Stimulated activated naive CD8-positive, alpha-beta T cell treated with anti-CD3 and anti-CD28 coated beads, Interleukin-15, amount 100 ng/mL, for 72 hours (primary cell): Measurements from ENCODE around the gene EXOC1.

Experiments used
- ATAC-seq: fragments of 150-1000 bp; cut with Tn5 transposase; 2 replicates; pipeline ENCODE4 v1.10.0; 2021; ENCODE audit warnings: mild to moderate bottlenecking, moderate library complexity
- DNase-seq, 2 donors: peaks; one replicate each; pipeline ENCODE4 v3.0.0; 2021 to 2022
- H3K27ac Mint-ChIP-seq, 2 donors: one replicate each; pipeline ENCODE4 v1.8.0; 2022; ENCODE audit warnings: mild to moderate bottlenecking in 2 of 2, mixed read lengths in 2 of 2, moderate library complexity in 2 of 2
- H3K27me3 Mint-ChIP-seq: one replicate; pipeline ENCODE4 v1.8.0; 2022; ENCODE audit warnings: mixed read lengths
- H3K4me1 Mint-ChIP-seq: one replicate; pipeline ENCODE4 v1.8.0; 2022; ENCODE audit warnings: mild to moderate bottlenecking, mixed read lengths
- H3K4me3 Mint-ChIP-seq, 2 donors: one replicate each; pipeline ENCODE4 v1.8.0; 2022; ENCODE audit warnings: mild to moderate bottlenecking in 2 of 2, mixed read lengths in 2 of 2, moderate library complexity in 1 of 2
- H3K9me3 Mint-ChIP-seq, 2 donors: one replicate each; pipeline ENCODE4 v1.8.0; 2022; ENCODE audit warnings: mixed read lengths in 2 of 2

The EXOC1 gene

GRCh38 chr4:55871299-55871800, 17.9 kb downstream of the EXOC1 start:
- peaks cover 7% of the 10 kb centered on the region for H3K4me1 Mint-ChIP-seq
- H3K9me3 Mint-ChIP-seq = no peaks in the 10 kb centered on the region
- H3K27me3 Mint-ChIP-seq = no peaks in the 10 kb centered on the region
- no peak for ATAC-seq
- no peak overlapping the region for H3K4me3 Mint-ChIP-seq
- no peak overlapping the region for H3K27ac Mint-ChIP-seq
- DNase-seq = no peak

GRCh38 chr4:55874831-55875230, 21.4 kb downstream of the EXOC1 start:
- Mint-ChIP-seq H3K9me3 (no peaks in the 10 kb centered on the region), H3K27me3 (no peaks in the 10 kb centered on the region), H3K27ac (no peak overlapping the region), H3K4me1 (no peaks in the 10 kb centered on the region), H3K4me3 (no peak overlapping the region)
- ATAC-seq = no peak
- DNase-seq = no peak

DNA sequence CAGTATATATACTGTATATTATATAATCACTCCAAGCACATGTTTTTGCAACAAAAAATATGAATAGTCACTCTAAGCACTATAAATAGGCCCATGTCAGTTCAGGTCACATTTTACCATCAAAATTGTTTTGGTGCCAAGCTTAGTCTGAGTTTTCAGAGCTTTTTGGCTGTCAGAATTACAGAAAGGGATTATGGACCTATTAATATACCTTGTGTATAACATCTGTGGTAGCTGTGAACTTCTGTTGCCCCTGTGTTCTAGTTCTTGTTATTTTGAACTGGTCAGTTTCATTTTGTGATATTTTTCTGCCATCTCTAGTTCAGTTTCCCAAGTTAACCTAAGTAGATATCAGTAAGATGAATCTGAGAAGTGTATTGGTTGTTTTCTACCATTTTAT, 22.9 kb downstream of the EXOC1 start:
- Mint-ChIP-seq H3K27me3 (no peaks in the 10 kb centered on the region), H3K9me3 (no peaks in the 10 kb centered on the region), H3K27ac (no peak overlapping the region), H3K4me3 (no peak overlapping the region), H3K4me1 (no peaks in the 10 kb centered on the region)
- ATAC-seq = no peak
- no peak for DNase-seq

DNA sequence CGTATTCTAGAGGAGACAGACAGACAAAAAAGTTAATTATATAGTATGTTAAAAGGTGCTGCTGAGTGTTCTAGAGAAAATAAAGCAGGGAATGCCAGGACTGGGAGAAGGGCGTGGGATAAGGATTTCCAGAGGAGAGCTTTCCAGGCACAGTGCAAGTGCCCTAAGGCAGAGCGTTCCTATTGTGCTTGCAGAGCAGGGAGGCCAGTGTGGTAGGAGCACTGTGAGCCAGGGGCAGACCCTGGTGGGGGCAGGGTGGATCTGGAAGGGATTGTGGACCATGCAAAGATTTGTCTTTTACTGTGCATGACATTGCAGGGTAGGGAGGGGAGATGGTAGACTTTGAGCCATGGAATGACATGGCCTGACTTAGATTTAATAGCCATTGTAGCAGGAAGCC, 25.8 kb downstream of the EXOC1 start:
- H3K27me3 Mint-ChIP-seq = no peaks in the 10 kb centered on the region
- no peak overlapping the region for H3K4me3 Mint-ChIP-seq
- H3K4me1 Mint-ChIP-seq = no peaks in the 10 kb centered on the region
- H3K27ac Mint-ChIP-seq = peak overlapping the region in 1 of 2 donors; percentile 13
- H3K9me3 Mint-ChIP-seq = no peaks in the 10 kb centered on the region
- DNase-seq = no peak
- no peak for ATAC-seq

DNA sequence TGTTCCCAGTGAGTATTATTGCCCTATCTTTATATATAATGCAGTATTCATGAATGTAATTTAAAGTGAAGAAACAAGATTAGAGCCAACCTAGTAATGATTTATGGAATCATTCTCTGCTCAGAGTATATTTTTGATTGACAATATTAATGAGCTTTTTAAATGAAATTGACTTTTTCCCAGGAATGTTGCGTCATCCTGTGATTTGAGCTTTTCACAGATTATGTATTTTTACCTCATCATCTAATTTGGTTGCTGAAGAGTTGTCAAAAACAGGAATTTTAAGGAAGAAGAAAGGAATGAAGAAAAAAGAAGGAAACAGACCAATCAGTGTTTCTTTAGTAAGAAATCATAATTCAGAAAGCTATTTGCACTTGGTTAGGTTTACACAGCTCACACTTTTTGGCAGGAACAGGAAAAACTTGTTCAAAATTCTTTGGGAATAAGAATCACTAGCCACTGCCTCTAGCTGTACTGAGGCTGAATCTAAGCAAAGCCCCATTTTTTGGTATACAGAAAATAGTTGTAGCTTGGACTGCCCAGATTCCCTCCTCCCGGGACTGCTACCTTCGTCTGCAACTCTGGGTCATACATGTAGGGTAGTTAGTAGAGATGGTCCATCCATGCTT, 27.3 kb downstream of the EXOC1 start:
- ATAC-seq = no peak
- no peaks in the 10 kb centered on the region for H3K27me3 Mint-ChIP-seq
- H3K4me3 Mint-ChIP-seq = no peak overlapping the region
- DNase-seq = no peak
- H3K4me1 Mint-ChIP-seq = no peaks in the 10 kb centered on the region
- no peaks in the 10 kb centered on the region for H3K9me3 Mint-ChIP-seq
- H3K27ac Mint-ChIP-seq = peak overlapping the region in 1 of 2 donors; percentile 31

DNA sequence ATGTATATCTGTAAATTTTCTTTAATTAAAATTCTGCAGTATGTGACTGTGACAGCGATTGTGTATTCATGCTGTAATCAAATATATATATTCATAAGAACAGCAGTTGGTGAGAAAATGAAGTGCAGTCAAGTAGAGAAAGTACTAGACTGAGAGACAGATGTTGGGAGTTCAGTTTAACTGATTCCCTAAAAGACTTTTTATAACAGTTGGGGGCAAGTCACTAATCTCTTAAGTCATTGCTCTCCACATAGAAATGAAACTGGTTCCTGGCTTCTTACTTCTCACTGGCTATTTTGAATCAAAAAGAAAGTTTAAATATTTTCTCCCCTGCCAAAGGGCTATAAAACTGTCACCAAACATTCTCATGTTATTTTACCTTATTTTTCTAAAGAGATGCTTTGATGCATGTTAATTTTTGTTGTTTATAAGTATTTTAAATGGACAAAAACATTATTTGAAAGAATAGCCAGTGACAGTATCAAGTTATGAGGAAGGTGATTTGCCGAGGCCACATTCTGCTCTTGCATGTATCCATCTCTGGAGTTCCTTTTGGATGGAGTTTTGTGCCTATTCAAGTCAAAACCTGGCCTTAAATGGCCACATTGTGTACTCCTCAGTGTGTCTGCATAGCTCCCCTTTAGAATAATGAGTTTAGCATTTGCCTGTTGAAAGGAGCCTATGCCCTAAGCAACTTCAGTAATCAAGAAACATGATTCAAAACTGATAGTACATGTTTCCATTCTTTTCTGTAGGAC, 30.8 kb downstream of the EXOC1 start:
- H3K9me3 Mint-ChIP-seq = no peaks in the 10 kb centered on the region
- DNase-seq (no peak), ATAC-seq (no peak)
- no peaks in the 10 kb centered on the region for H3K27me3 Mint-ChIP-seq
- no peaks in the 10 kb centered on the region for H3K4me1 Mint-ChIP-seq
- H3K27ac Mint-ChIP-seq = no peak overlapping the region
- no peak overlapping the region for H3K4me3 Mint-ChIP-seq

DNA sequence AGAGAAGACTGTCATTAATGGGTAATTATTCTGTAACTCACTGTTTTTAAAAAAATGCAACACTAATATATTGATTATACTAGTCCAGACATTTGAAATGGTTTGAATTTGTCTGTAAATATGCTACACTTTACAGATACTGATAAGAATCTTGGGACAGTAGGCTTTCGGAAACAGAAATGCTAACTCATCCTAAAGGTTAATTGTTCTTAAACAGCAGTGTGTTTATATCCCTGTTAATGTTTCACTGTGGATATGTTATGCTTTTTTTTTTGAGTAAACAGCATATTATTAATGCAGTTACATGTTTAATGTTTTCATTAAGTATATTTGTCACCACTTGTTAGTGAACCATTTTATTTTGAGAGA, 31.4 kb downstream of the EXOC1 start:
- DNase-seq = no peak
- H3K27ac Mint-ChIP-seq = no peak overlapping the region
- ATAC-seq = no peak
- H3K4me1 Mint-ChIP-seq = no peaks in the 10 kb centered on the region
- no peak overlapping the region for H3K4me3 Mint-ChIP-seq
- no peaks in the 10 kb centered on the region for H3K9me3 Mint-ChIP-seq
- H3K27me3 Mint-ChIP-seq = no peaks in the 10 kb centered on the region

DNA sequence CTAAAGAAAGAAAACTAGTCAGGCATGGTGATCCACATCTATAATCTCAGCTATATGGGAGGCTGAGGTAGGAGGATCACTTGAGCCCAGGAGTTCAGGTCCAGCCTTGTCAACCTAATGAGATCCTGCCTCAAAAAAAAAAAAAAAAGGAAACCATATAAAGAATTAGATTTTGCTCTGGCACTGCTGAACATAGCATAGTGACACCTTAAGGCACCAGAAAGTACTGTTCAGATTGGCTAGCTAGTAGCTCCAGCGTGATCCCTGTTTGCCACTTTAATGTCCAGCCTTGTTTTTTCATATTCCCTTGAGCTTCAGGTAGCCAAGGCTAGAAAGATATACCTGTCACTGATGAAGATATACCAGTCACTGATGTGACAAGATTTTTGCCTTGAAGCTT, 34.1 kb downstream of the EXOC1 start:
- H3K9me3 Mint-ChIP-seq = no peaks in the 10 kb centered on the region
- H3K27ac Mint-ChIP-seq = no peak overlapping the region
- peaks cover 11% of the 10 kb centered on the region for H3K4me1 Mint-ChIP-seq
- no peaks in the 10 kb centered on the region for H3K27me3 Mint-ChIP-seq
- ATAC-seq (no peak), DNase-seq (no peak)
- H3K4me3 Mint-ChIP-seq = no peak overlapping the region

DNA sequence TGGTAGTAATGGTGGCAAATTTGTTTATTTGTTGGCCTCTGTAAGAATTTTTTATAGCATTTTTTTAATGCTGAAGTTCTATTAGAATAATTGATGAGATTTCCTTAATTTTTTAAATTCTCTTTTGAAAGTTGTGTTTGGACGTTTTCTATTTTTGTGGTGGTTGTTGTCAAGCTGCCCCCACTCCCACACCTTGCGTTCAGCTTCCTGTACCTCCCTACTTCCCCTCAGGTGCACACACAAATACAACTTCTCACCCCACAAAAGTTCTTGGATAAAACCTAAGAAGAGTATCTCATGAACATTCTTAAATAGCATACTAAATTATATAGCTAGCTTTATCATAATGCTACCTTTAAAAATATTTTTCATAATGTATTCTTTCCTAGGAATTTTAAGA, 38.7 kb downstream of the EXOC1 start:
- no peak for ATAC-seq
- DNase-seq = no peak
- Mint-ChIP-seq H3K4me1 (peaks cover 11% of the 10 kb centered on the region), H3K27ac (peak overlapping the region in 1 of 2 donors; percentile 35), H3K4me3 (no peak overlapping the region), H3K27me3 (no peaks in the 10 kb centered on the region), H3K9me3 (no peaks in the 10 kb centered on the region)

GRCh38 chr4:55896622-55897021, 43.2 kb downstream of the EXOC1 start:
- no peaks in the 10 kb centered on the region for H3K9me3 Mint-ChIP-seq
- DNase-seq (no peak), ATAC-seq (no peak)
- H3K4me3 Mint-ChIP-seq = no peak overlapping the region
- no peak overlapping the region for H3K27ac Mint-ChIP-seq
- H3K4me1 Mint-ChIP-seq = peaks cover 4% of the 10 kb centered on the region
- no peaks in the 10 kb centered on the region for H3K27me3 Mint-ChIP-seq

DNA sequence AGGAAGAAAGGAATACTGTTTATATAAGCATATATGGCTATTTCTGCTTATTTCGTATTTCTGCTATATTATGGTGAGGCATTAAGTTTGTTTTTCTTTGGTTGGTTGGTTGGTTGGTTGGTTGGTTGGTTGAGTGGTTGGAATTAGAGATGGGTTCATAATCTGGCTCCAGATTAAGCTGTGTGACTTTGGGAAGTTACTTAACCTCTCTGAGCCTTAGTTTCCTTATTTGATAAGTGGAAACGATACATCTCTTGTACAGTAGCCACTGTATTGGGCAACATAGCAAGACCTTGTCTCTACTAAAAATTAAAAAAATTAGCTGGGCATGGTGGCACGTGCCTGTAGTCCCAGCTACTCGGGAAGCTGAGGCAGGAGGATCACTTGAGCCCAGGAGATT, 49.2 kb downstream of the EXOC1 start:
- no peak for ATAC-seq
- H3K27ac Mint-ChIP-seq = peak overlapping the region in 1 of 2 donors; percentile 40
- no peaks in the 10 kb centered on the region for H3K27me3 Mint-ChIP-seq

GRCh38 chr4:55903577-55903976, 50.1 kb downstream of the EXOC1 start:
- DNase-seq (no peak), ATAC-seq (no peak)
- H3K4me1 Mint-ChIP-seq = peaks cover 31% of the 10 kb centered on the region
- no peak overlapping the region for H3K27ac Mint-ChIP-seq
- no peaks in the 10 kb centered on the region for H3K9me3 Mint-ChIP-seq
- H3K27me3 Mint-ChIP-seq = no peaks in the 10 kb centered on the region
- H3K4me3 Mint-ChIP-seq = no peak overlapping the region

More for the DNA sequence above, 49.2 kb downstream of the EXOC1 start:
- no peak for DNase-seq
- Mint-ChIP-seq H3K9me3 (no peaks in the 10 kb centered on the region), H3K4me1 (peaks cover 31% of the 10 kb centered on the region), H3K4me3 (no peak overlapping the region)

- H3K4me1 Mint-ChIP-seq = peaks cover 31% of the 10 kb centered on the region
- H3K27ac Mint-ChIP-seq = no peak overlapping the region
- no peaks in the 10 kb centered on the region for H3K27me3 Mint-ChIP-seq
- H3K9me3 Mint-ChIP-seq = no peaks in the 10 kb centered on the region
- no peak for ATAC-seq
- no peak for DNase-seq
- H3K4me3 Mint-ChIP-seq = no peak overlapping the region
These were observed 51.1 kb downstream of the EXOC1 start for GRCh38 chr4:55904576-55904975.

GRCh38 chr4:55906323-55906722, 52.9 kb downstream of the EXOC1 start:
- ATAC-seq (no peak), DNase-seq (no peak)
- H3K4me1 Mint-ChIP-seq = peaks cover 31% of the 10 kb centered on the region
- peak overlapping the region in 1 of 2 donors; percentile 63 for H3K27ac Mint-ChIP-seq
- H3K27me3 Mint-ChIP-seq = no peaks in the 10 kb centered on the region
- H3K4me3 Mint-ChIP-seq = no peak overlapping the region
- no peaks in the 10 kb centered on the region for H3K9me3 Mint-ChIP-seq

GRCh38 chr4:55906989-55907388, 53.5 kb downstream of the EXOC1 start:
- Mint-ChIP-seq H3K4me1 (peaks cover 31% of the 10 kb centered on the region), H3K27me3 (no peaks in the 10 kb centered on the region), H3K9me3 (no peaks in the 10 kb centered on the region), H3K27ac (peak overlapping the region; percentile 54 to 81), H3K4me3 (peak overlapping the region; percentile 4 to 25)
- peak; percentile 3 to 11 for DNase-seq
- peak; percentile 85 for ATAC-seq

- Mint-ChIP-seq H3K9me3 (no peaks in the 10 kb centered on the region), H3K4me1 (peaks cover 31% of the 10 kb centered on the region), H3K27ac (peak overlapping the region; percentile 81 to 93), H3K27me3 (no peaks in the 10 kb centered on the region), H3K4me3 (peak overlapping the region; percentile 4 to 6)
- DNase-seq = no peak
- ATAC-seq = no peak
These were observed 54.0 kb downstream of the EXOC1 start for GRCh38 chr4:55907469-55907868.
